Measurements from ENCODE around the gene CKAP2L.

CKAP2L gene

DNA sequence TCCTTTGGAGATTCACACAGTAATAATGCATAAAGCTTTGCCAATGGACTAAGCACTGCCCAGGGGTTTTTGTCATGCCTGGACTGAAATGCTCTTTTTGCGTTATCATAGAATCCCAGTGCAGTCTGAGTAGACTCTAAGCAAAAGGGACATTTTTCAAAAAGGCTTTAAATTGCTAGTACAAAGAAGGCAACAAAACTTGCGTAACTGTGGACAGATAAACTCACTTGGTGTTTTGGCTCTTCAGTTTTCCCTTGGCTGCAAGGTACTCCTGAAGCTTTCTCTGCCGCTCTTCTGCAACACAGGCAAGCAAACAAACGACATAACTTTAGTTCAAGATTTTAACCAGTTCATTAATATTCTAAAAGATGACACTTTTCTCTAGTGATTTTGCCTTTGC lies 2.1 kb downstream of the CKAP2L start:
- ATAC-seq (no peak), DNase-seq (no peak)

DNA sequence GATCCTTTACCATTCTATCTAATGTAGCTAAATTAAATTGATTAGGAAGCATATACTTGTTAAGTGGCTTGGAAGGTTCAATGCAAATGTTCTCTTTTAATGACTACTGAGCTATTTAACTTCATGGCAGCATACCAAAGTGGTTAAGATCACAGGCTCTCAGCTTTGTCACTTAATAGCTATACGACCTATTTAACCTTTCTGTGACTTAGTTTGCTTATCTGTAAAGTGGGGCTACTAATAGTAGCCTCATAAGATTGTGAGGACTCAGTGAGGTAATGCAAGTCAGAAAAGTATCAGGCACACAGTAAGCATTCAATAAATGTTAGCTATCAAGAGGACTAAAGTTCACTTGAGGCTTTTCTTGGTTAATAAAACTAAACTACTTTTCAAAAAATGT lies 4.3 kb downstream of the CKAP2L start:
- ATAC-seq: no peak
- no peak for DNase-seq

DNA sequence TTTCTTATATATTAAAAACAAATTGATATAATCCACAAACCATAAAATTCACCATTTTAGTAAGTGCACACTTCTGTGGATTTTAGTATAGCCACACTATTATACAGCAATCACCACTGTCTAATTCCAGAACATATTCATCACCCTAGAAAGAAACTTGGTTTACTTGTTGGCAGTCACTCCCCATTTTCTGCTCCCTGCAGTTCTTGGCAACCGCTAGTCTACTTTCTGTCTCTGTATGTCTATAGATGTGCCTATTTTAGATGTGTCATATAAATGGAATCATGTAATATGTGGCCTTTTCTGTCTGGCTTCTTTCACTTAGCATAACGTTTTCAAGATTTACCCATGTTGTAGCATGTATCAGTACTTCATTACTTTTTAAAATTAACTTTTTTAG lies 5.7 kb downstream of the CKAP2L start:
- ATAC-seq (no peak), DNase-seq (no peak)

DNA sequence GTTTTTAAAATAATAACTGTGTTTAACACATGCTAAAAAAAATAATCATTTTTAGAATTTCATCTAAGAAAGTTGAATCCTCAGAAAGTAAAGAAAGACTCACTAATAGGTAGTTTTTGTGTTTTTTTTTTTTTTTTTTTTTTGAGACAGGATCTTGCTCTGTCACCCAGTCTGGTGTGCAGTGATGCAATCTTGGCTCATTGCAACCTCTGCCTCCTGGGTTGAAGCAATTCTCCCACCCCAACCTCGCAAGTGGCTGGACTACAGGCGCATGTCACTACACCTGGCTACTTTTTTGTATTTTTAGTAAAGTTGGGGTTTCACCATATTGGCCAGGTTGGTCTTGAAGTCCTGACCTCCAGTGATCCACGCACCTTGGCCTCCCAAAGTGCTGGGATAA lies 7.1 kb downstream of the CKAP2L start:
- ATAC-seq (no peak), DNase-seq (no peak)

GRCh38 chr2:112756207-112756606 lies 8.2 kb downstream of the CKAP2L start:
- DNase-seq: no peak
- ATAC-seq: no peak

GRCh38 chr2:112755444-112755843 lies 9.0 kb downstream of the CKAP2L start:
- DNase-seq (no peak), ATAC-seq (no peak)

GRCh38 chr2:112754564-112754963 lies 9.8 kb downstream of the CKAP2L start:
- DNase-seq (no peak), ATAC-seq (no peak)

- ATAC-seq (no peak), DNase-seq (no peak)
These were observed 11.7 kb downstream of the CKAP2L start for GRCh38 chr2:112752667-112753066.

GRCh38 chr2:112751451-112752197 lies 12.8 kb downstream of the CKAP2L start:
- ATAC-seq (no peak), DNase-seq (no peak)

GRCh38 chr2:112750560-112750843 lies 13.9 kb downstream of the CKAP2L start:
- no peak for ATAC-seq
- DNase-seq: no peak

DNA sequence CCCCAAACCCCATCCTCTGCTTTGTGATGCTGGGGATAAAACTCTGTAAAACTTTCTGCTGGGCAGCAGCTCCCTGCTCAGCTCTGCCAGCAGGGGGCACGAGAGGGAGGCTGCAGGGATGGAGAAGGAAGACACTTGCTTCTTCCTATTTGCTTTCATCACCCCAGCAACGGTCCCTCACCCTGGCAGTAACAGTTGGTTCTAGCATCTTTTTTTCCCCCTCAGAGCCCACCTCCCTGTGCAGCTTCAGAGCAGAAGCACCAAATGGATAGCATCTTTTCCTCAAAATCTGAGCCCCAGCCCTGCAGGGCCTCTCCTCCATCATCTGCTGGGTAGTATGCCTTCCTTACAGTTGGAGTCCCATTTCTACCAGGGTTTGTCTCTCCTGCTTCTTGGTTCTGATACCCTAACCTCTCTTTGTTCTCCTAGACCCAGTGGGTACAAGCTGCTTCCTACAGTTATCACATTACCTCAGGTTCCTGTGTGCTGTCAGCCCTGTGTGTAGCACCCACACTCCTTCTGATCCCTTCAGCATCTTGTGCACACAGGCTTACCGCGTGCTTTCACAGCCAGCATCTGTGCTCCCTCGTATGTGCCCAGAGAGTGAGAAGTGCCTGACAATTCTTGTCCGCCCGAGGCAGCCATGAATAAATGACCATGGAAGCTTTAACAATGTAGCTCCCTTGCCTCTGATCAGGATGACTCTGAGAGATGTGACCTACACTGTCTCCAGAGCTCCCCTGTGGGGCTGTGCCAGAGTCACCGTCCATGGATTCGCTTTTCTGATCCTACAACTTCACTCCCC lies 14.5 kb downstream of the CKAP2L start:
- DNase-seq: peak; percentile 89
- ATAC-seq: peak; percentile 91

- DNase-seq: no peak
- ATAC-seq: no peak
These were observed 23.9 kb downstream of the CKAP2L start for GRCh38 chr2:112740527-112740926.

DNA sequence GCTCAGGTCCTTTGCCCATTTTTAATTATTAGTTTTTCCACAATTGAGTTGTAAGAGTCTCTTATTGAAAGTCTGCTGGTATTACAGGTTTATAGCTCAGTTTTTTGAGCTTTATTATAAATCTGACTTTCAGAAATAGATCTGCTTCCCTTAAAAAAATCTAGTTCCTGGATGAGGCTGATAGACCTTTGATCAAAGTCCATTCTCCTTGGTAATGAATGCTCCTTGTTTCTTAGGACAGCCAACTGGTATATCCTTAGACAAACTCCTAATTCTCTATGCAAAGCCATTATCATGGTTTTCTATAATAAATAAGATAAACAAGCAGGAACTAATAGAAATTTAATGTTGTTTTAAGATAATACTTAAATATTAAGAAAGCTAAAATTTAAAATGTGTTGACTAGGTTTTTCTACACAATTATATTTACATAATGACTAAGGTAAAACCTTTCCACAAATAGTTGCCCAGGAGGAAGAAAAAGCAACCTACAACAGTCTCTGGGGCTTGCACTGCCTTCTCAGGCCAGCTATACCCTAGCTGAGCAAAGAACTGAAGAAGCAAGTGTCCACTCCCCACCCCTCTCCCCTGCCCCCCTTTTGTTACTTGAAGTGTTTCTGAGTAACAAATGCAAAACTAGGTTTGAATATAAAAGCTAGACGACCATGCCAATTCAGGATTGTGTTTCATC lies 26.7 kb downstream of the CKAP2L start:
- DNase-seq (no peak), ATAC-seq (no peak)

- ATAC-seq: no peak
These were observed 30.5 kb downstream of the CKAP2L start for GRCh38 chr2:112733871-112734270.

DNA sequence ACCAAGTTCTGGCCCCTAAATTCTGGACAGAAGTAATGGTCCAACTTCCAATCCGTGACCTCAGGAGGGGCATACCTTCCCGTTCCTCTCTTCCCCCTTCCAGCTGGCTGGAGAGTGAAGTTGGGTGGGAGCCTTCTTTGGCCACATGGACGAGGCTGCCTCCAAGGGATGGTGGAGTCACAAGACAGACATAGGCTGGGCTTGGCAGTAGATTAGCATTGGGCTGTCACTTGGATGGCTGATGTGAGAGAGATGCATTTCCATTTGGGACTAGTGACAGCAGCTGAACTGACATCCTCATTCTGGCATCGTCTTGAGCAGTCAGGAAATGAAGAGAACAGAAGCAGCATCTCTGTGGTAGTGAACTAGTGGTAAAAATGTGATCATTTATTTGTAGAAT lies 31.0 kb downstream of the CKAP2L start:
- ATAC-seq: no peak
- no peak for DNase-seq

More at GRCh38 chr2:112733871-112734270, 30.5 kb downstream of the CKAP2L start:
- DNase-seq: no peak

GRCh38 chr2:112731479-112731878 lies 32.9 kb downstream of the CKAP2L start:
- DNase-seq (no peak), ATAC-seq (no peak)

DNA sequence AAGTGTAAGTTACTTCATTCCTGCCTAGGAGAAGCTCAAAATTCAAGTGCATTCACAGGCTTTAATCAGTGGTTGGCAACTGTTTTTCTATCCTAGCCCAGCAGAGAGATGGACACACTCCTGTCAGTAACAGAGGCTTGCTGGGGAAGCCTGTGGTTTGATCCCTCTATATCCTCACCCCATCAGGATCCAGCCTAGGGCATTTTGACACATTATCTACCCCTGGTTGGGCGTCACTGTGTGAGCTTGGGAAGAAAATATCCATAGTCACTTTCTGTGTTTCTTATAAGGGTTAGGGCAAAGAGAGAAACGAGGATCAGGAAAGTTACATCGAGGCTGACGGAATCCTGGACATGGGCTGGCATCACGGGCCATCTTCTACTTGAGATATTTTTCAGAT lies 33.6 kb downstream of the CKAP2L start:
- ATAC-seq (no peak), DNase-seq (no peak)

GRCh38 chr2:112730216-112730615 lies 34.2 kb downstream of the CKAP2L start:
- DNase-seq (no peak), ATAC-seq (no peak)

GRCh38 chr2:112728378-112729175 lies 35.8 kb downstream of the CKAP2L start:
- ATAC-seq (no peak), DNase-seq (no peak)

DNA sequence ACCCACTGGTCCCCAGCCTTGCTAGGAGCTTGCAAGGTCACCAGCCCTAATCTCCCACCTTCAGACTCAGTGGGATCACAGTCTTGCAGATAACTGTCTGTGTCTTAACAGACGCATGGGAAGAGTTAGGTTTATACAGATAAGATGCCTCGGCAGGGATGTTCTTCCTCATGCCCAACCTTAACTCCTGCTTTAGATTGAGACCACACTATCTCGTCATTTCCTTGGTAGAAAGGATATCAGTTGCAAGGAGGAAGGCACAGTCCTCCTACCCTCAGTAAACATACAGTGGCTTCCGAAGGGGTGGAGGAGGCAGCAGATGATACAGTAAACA lies 36.4 kb downstream of the CKAP2L start:
- DNase-seq (no peak), ATAC-seq (no peak)

- DNase-seq: no peak
- no peak for ATAC-seq
These were observed 37.0 kb downstream of the CKAP2L start for GRCh38 chr2:112727276-112728028.
